Sigmoid colon (tissue), 3 donors: ENCODE results near the gene SPRYD4.

Experiments used
- POLR2A ChIP-seq, 2 donors: fragments of 450-650 bp; IDR thresholded peaks; one replicate each; pipeline ENCODE4 v1.6.1; 2016; ENCODE audit warnings: antibody characterized with exemption in 2 of 2, mild to moderate bottlenecking in 2 of 2, moderate library complexity in 2 of 2
- TF ChIP-seq, protein P1 (sequence below), 4 experiments: fragments of 450-650 bp in 3 of 4; fragments of 200-600 bp in 1 of 4; IDR thresholded peaks; one replicate each; pipeline ENCODE4 v1.5.1; 2016 to 2019; ENCODE audit warnings: antibody characterized with exemption in 4 of 4, mild to moderate bottlenecking in 3 of 4, moderate library complexity in 2 of 4

DNA sequence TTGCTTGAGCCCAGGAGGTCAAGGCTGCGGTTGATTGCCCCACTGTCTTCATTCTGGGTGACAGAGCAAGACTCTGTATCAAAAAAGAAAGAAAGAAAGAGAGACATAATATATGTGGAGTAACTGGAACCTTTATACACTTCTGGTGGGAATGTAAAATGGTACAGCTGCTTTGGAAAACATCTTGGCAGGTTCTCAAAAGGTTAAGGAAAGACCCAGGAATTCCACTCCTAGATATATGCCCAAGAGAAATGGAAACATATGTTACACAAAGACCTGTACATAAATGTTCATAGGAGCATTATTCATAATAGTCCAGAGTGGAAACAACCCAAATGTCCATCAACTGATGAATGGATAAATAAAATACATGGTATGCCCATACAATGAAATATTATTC, 60.5 kb downstream of the SPRYD4 start:
- TF ChIP-seq, protein P1, sequence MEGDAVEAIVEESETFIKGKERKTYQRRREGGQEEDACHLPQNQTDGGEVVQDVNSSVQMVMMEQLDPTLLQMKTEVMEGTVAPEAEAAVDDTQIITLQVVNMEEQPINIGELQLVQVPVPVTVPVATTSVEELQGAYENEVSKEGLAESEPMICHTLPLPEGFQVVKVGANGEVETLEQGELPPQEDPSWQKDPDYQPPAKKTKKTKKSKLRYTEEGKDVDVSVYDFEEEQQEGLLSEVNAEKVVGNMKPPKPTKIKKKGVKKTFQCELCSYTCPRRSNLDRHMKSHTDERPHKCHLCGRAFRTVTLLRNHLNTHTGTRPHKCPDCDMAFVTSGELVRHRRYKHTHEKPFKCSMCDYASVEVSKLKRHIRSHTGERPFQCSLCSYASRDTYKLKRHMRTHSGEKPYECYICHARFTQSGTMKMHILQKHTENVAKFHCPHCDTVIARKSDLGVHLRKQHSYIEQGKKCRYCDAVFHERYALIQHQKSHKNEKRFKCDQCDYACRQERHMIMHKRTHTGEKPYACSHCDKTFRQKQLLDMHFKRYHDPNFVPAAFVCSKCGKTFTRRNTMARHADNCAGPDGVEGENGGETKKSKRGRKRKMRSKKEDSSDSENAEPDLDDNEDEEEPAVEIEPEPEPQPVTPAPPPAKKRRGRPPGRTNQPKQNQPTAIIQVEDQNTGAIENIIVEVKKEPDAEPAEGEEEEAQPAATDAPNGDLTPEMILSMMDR (IDR thresholded peaks at IDR 0.05), result no peak
- TF ChIP-seq POLR2A (IDR thresholded peaks at IDR 0.05), result no peak
